Activated naive CD8-positive, alpha-beta T cell treated with anti-CD3 and anti-CD28 coated beads for 36 hours (primary cell): Measurements from ENCODE around the gene PCSK1. TPM values are rescaled to one million over a fixed set of nuclear protein-coding genes. Genes with fewer than 3 reads are reported as not detected.

Experiments
- DNase-seq: peaks from one replicate; pipeline ENCODE4 v3.0.0; 2021
- H3K27ac Mint-ChIP-seq: one replicate; pipeline ENCODE4 v1.8.0; 2022; ENCODE audit warnings: mild to moderate bottlenecking, moderate library complexity, mixed read lengths
- H3K27me3 Mint-ChIP-seq: one replicate; pipeline ENCODE4 v1.8.0; 2022; ENCODE audit warnings: mild to moderate bottlenecking, mixed read lengths
- H3K36me3 Mint-ChIP-seq: one replicate; pipeline ENCODE4 v1.8.0; 2021; ENCODE audit warnings: mild to moderate bottlenecking, mixed read lengths
- H3K4me1 Mint-ChIP-seq: one replicate; pipeline ENCODE4 v1.8.0; 2021; ENCODE audit warnings: mixed read lengths
- H3K4me3 Mint-ChIP-seq: one replicate; pipeline ENCODE4 v1.8.0; 2022; ENCODE audit warnings: mild to moderate bottlenecking, moderate library complexity, mixed read lengths
- H3K9me3 Mint-ChIP-seq: one replicate; pipeline ENCODE4 v1.8.0; 2022; ENCODE audit warnings: mixed read lengths
- total RNA-seq, 2 experiments: library from RNA; stranded (reverse); gene quantifications; one replicate each; pipeline ENCODE4 v1.2.3, GENCODE V29; 2021

PCSK1 gene
- total RNA-seq, 2 experiments from 2014 or later: not detected

GRCh38 chr5:96439477-96440184, 6.6 kb upstream of the PCSK1 start:
- Mint-ChIP-seq H3K4me3 (peak overlapping the region; percentile 56), H3K27ac (peak overlapping the region; percentile 70), H3K27me3 (peaks cover 74% of the 10 kb centered on the region), H3K9me3 (no peaks in the 10 kb centered on the region), H3K4me1 (peaks cover 12% of the 10 kb centered on the region), H3K36me3 (no peaks in the 10 kb centered on the region)
- no peak for DNase-seq

GRCh38 chr5:96434201-96434645, 1.2 kb upstream of the PCSK1 start:
- Mint-ChIP-seq H3K36me3 (no peaks in the 10 kb centered on the region), H3K27me3 (peaks cover 85% of the 10 kb centered on the region), H3K27ac (no peak overlapping the region), H3K4me3 (no peak overlapping the region), H3K9me3 (peaks cover 9% of the 10 kb centered on the region), H3K4me1 (peaks cover 15% of the 10 kb centered on the region)
- DNase-seq: peak; percentile 46

DNA sequence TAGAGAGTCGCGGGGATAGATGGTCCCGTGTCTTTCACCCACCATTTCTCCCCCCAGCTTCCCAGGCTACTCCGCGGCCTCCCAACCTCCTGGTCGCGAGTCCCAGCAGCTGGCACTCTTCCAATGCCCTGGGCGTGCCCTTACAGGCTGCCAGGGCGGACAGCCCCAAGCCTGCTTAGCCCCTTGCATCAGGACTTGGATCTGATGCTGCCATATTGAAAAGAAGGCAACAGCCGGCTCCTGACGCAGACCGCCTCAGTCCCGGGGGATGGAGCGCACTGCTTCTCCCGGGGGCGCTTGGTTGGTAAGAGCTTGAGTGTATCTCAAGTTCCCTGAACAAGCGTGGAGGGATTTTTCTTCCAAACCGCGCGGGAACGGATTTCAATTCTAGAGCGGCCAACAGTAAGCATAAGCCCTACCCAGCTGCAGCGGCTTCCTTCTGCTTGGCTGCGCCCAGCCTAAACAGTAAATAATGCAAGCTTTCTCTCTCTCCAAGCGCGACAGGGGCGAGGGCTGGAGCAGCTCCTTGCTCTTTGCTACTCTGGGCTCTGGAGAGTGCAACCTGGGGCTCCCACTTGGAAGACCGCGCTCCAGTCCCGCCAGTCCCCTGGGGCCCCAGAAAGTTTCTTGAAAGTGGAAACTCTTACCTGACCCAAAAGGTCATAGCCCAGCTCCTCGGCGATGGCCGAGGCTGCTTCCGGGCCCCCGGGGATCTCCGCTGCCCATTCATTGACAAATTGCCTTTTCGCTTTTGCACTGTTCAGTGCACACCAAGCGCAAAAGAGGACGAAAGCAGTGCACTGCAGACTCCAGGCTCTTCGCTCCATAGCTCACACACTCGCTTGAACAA, 607 bp downstream of the PCSK1 start:
- no peak for DNase-seq

GRCh38 chr5:96431376-96432187, 1.5 kb downstream of the PCSK1 start:
- Mint-ChIP-seq H3K27me3 (peaks cover 84% of the 10 kb centered on the region), H3K27ac (no peak overlapping the region), H3K4me1 (peaks cover 15% of the 10 kb centered on the region), H3K9me3 (peaks cover 9% of the 10 kb centered on the region), H3K4me3 (no peak overlapping the region), H3K36me3 (no peaks in the 10 kb centered on the region)
- peak; percentile 22 for DNase-seq

More for the DNA sequence above, 607 bp downstream of the PCSK1 start:
- Mint-ChIP-seq H3K27me3 (peaks cover 84% of the 10 kb centered on the region), H3K4me1 (peaks cover 15% of the 10 kb centered on the region), H3K36me3 (no peaks in the 10 kb centered on the region), H3K4me3 (no peak overlapping the region), H3K9me3 (peaks cover 9% of the 10 kb centered on the region), H3K27ac (no peak overlapping the region)

DNA sequence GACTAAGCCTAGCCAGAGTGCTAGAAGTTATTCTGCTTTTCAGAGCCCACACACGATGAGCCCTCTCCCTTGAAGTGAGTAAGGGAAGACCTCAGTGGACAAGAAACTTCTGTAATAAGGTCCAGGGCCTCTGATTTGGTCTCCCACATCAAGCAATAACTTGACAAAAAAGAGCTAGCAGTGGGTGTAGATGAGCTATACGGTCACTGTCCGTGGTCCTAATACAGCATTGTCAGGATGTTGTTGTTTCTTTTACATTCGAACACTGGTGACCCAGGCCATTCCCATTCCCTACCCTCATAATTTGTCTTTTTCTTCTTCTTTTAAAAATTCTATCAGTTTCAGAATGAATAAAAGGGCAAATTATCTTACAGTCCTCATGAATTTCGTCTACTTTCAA, 5.2 kb downstream of the PCSK1 start:
- H3K27me3 Mint-ChIP-seq: peaks cover 63% of the 10 kb centered on the region
- no peak for DNase-seq
- H3K36me3 Mint-ChIP-seq: no peaks in the 10 kb centered on the region
- no peak overlapping the region for H3K4me3 Mint-ChIP-seq
- peaks cover 4% of the 10 kb centered on the region for H3K9me3 Mint-ChIP-seq
- peaks cover 12% of the 10 kb centered on the region for H3K4me1 Mint-ChIP-seq
- no peak overlapping the region for H3K27ac Mint-ChIP-seq

- no peak overlapping the region for H3K27ac Mint-ChIP-seq
- peaks cover 2% of the 10 kb centered on the region for H3K9me3 Mint-ChIP-seq
- H3K4me1 Mint-ChIP-seq: peaks cover 9% of the 10 kb centered on the region
- no peak overlapping the region for H3K4me3 Mint-ChIP-seq
- H3K27me3 Mint-ChIP-seq: peaks cover 59% of the 10 kb centered on the region
- H3K36me3 Mint-ChIP-seq: no peaks in the 10 kb centered on the region
- DNase-seq: no peak
Measured at GRCh38 chr5:96426831-96427230, 6.2 kb downstream of the PCSK1 start.

- Mint-ChIP-seq H3K4me1 (no peaks in the 10 kb centered on the region), H3K9me3 (no peaks in the 10 kb centered on the region), H3K27me3 (peaks cover 52% of the 10 kb centered on the region), H3K36me3 (no peaks in the 10 kb centered on the region), H3K4me3 (no peak overlapping the region), H3K27ac (no peak overlapping the region)
- no peak for DNase-seq
Measured at GRCh38 chr5:96425443-96425842, 7.6 kb downstream of the PCSK1 start.

DNA sequence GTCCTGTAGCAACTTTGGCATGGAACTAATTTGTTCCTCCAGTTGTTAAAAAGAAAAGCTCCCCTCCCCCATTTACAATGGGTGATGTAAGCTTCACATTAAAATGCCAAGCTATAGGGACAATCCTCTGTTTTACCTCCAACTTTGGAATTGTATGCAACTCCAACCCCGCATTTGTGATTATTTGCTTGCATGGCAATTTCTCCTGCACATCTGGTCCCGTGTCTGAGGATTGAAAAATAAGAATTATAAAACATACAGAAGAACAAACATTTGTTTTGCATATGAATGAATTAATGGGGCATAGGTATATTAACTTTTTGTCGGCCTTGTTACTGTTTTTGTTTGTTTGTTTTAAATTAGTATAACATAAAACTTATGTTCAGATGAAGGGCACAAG, 17.2 kb downstream of the PCSK1 start:
- no peaks in the 10 kb centered on the region for H3K9me3 Mint-ChIP-seq
- no peak overlapping the region for H3K27ac Mint-ChIP-seq
- DNase-seq: no peak
- H3K27me3 Mint-ChIP-seq: peaks cover 8% of the 10 kb centered on the region
- H3K4me3 Mint-ChIP-seq: no peak overlapping the region
- no peaks in the 10 kb centered on the region for H3K4me1 Mint-ChIP-seq
- no peaks in the 10 kb centered on the region for H3K36me3 Mint-ChIP-seq

DNA sequence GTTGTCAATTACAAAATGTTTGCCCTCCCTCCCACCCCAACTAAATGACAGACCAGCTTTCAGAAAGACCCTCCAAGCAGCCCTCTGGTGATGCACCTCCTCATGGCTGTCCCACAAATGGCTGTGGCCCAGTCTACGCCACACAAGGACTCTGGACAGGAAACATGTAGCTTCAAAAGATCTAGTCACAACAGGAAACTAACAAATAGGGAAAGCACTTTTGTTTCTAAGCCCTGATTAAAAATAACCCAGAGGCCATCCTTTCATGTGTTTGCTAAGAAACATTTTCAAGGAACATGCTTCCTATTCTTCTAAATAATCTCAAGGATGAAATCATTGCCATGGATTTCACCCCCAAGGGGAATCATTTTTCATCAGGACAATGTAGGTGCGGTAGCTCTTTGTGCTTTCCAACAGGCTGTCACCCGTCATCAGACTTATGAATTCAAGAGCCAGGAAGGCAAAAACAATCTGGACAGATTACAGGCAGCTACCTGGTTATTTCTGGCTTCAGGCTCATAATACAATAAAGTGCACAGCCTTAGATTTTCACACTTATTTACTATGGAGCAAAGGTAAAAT, 20.1 kb downstream of the PCSK1 start:
- H3K27ac Mint-ChIP-seq: no peak overlapping the region
- H3K27me3 Mint-ChIP-seq: peaks cover 8% of the 10 kb centered on the region
- H3K9me3 Mint-ChIP-seq: no peaks in the 10 kb centered on the region
- no peak overlapping the region for H3K4me3 Mint-ChIP-seq
- no peaks in the 10 kb centered on the region for H3K4me1 Mint-ChIP-seq
- no peaks in the 10 kb centered on the region for H3K36me3 Mint-ChIP-seq
- DNase-seq: no peak

DNA sequence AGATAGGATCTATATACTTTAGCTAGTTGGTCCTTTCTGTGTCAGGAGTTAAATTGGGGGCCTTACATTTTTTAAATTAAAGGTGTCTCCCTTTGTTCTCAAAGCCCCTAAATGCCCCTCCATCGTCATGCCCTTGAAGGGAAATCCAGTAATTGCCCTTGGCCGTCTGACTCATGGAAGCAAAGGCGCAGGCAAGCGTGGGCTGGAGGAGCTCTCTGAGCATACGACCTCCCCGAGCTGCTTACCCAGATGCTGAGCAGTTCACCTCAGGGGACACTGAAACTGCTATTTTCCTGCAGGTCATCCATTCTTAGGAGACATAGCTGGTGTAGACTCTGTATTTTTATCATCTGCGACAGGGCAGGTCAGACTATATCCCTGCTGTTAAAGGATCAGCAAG, 23.0 kb downstream of the PCSK1 start:
- Mint-ChIP-seq H3K9me3 (no peaks in the 10 kb centered on the region), H3K36me3 (no peaks in the 10 kb centered on the region), H3K27ac (no peak overlapping the region), H3K4me3 (no peak overlapping the region), H3K4me1 (no peaks in the 10 kb centered on the region), H3K27me3 (peaks cover 9% of the 10 kb centered on the region)
- DNase-seq: no peak

- Mint-ChIP-seq H3K27ac (no peak overlapping the region), H3K36me3 (no peaks in the 10 kb centered on the region), H3K4me3 (no peak overlapping the region), H3K4me1 (no peaks in the 10 kb centered on the region), H3K9me3 (no peaks in the 10 kb centered on the region), H3K27me3 (peaks cover 9% of the 10 kb centered on the region)
- no peak for DNase-seq
Measured at GRCh38 chr5:96408841-96409538, 24.1 kb downstream of the PCSK1 start.

- peaks cover 9% of the 10 kb centered on the region for H3K27me3 Mint-ChIP-seq
- H3K9me3 Mint-ChIP-seq: no peaks in the 10 kb centered on the region
- no peaks in the 10 kb centered on the region for H3K4me1 Mint-ChIP-seq
- no peaks in the 10 kb centered on the region for H3K36me3 Mint-ChIP-seq
- no peak for DNase-seq
- no peak overlapping the region for H3K27ac Mint-ChIP-seq
- no peak overlapping the region for H3K4me3 Mint-ChIP-seq
Measured at GRCh38 chr5:96408210-96408777, 24.8 kb downstream of the PCSK1 start.

GRCh38 chr5:96407436-96407835, 25.6 kb downstream of the PCSK1 start:
- Mint-ChIP-seq H3K9me3 (no peaks in the 10 kb centered on the region), H3K27ac (no peak overlapping the region), H3K27me3 (peaks cover 12% of the 10 kb centered on the region), H3K4me1 (no peaks in the 10 kb centered on the region), H3K4me3 (no peak overlapping the region), H3K36me3 (no peaks in the 10 kb centered on the region)
- DNase-seq: no peak
